ENCODE measurements around the gene MRTFA. TPM values are rescaled to one million over a fixed set of nuclear protein-coding genes. Genes with fewer than 3 reads are reported as not detected.

The MRTFA gene
- total RNA-seq, 1 donor: 44.9 TPM

DNA sequence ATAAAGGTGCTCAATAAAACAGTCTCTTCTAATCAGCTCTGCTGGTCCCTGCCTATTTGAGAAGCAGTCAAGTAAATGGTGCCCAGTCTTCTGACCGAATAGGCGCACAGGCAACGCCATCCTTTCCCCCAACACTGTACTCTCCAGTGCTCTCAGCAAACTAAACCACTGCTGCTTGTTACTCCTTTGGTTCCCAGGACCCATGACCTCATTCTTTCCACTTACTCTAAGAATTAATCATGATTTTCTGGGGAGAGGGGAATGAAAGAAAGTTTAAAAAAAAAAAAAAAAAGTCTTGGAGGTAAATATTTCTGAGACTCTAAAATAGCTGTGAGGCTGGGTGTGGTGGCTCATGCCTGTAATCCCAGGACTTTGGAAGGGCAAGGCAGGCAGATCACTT, 202.4 kb downstream of the MRTFA start:
- TF ChIP-seq, protein P1, sequence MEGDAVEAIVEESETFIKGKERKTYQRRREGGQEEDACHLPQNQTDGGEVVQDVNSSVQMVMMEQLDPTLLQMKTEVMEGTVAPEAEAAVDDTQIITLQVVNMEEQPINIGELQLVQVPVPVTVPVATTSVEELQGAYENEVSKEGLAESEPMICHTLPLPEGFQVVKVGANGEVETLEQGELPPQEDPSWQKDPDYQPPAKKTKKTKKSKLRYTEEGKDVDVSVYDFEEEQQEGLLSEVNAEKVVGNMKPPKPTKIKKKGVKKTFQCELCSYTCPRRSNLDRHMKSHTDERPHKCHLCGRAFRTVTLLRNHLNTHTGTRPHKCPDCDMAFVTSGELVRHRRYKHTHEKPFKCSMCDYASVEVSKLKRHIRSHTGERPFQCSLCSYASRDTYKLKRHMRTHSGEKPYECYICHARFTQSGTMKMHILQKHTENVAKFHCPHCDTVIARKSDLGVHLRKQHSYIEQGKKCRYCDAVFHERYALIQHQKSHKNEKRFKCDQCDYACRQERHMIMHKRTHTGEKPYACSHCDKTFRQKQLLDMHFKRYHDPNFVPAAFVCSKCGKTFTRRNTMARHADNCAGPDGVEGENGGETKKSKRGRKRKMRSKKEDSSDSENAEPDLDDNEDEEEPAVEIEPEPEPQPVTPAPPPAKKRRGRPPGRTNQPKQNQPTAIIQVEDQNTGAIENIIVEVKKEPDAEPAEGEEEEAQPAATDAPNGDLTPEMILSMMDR (IDR thresholded peaks at IDR 0.05; ENCODE audit: insufficient read depth, low read depth, low read length): no peak
- DNase-seq (ENCODE audit: low read depth): no peak
- no peak overlapping the region for H3K4me3 ChIP-seq (ENCODE audit: low read depth, low read length)

DNA sequence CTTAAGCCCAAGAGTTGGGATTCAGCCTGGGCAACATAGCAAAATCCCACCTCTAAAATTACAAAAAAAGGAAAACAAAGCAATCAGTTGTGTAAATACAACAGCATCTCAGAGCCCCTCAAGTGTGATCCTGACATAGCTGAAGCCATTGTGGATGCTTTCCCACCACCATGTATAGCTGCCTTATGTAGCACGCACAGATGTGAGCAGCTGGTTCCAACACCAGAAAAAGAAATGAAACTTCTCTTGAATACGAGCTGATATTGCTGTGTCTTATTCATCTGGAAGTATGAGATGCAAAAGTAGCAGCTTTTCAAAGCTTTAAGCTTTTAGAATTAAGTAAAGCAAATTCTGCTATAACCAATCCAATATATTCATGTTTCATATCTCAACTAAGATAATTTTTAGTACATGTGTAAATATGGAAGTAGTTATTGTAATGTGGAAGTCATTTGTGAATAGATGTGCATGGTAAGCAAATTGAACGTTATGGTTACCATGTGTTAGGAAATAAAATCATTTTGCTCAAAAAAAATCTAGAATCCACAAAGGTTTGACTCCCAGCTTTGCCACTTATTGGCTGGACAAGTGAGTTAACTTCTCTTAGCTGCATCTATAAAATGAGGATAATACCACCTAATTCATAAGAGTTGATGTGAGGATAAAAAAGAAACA, 203.0 kb downstream of the MRTFA start:
- no peak for DNase-seq (ENCODE audit: low read depth)
- TF ChIP-seq, protein P1 (IDR thresholded peaks at IDR 0.05; ENCODE audit: insufficient read depth, low read depth, low read length): no peak
- H3K4me3 ChIP-seq (ENCODE audit: low read depth, low read length): no peak overlapping the region

DNA sequence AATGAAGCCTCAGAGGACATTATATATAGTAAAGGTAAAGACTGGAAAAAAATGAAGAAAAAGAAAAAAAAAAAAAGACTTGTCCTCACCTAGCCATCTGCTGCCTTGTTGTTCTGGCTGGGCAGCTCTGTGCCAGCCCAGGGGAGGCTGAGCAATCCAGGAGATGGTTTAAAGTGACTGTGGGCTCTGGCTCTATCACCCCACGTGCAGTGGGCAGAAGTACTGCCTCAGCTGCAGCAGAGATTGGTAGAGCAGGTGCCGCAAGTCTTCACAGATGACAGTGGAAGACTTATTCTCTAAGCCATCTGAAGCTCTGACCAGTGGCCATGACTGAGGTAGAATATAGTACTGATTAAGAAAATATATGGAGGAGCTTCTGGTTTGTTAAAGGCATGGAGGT, 203.9 kb downstream of the MRTFA start:
- TF ChIP-seq, protein P1 (IDR thresholded peaks at IDR 0.05; ENCODE audit: insufficient read depth, low read depth, low read length): no peak
- no peak for DNase-seq (ENCODE audit: low read depth)
- H3K4me3 ChIP-seq (ENCODE audit: low read depth, low read length): no peak overlapping the region

DNA sequence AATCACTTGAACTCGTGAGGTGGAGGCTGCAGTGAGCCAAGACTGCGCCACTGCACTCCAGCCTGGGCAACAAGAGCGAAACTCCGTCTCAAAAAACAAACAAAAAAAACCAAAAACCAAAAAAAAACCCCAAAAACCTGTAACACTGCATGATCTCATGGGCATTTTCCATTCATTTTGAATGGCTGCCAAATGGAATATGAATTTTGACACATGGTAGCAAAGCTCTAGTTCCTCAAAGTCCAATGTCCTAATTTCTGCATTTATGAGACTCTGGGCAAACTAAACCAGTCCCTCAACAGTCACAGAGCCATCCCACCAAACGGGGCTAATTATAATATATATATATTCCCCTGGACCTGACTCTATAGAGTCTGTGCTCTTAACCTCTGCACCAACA, 204.4 kb downstream of the MRTFA start:
- TF ChIP-seq, protein P1 (IDR thresholded peaks at IDR 0.05; ENCODE audit: insufficient read depth, low read depth, low read length): no peak
- H3K4me3 ChIP-seq (ENCODE audit: low read depth, low read length): no peak overlapping the region
- no peak for DNase-seq (ENCODE audit: low read depth)

DNA sequence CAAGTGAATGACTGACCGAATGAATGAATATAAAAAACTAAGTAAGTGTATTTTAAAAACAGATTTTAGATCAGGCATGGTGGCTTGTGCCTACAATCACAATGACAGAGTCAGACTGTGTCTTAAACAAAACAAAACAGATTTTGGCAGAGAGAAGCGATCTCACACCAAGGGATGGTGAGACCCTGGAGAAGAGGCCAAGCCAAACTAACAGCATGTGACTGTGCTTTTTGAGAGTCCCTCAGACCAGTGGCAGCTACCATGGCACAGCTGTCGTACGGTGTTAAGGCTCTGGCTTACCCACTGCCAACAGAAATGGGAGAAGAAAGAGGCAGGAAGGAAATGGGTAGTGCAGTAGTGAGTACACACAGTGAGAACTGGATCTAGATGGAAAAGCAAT, 205.5 kb downstream of the MRTFA start:
- TF ChIP-seq, protein P1 (IDR thresholded peaks at IDR 0.05; ENCODE audit: insufficient read depth, low read depth, low read length): no peak
- H3K4me3 ChIP-seq (ENCODE audit: low read depth, low read length): no peak overlapping the region
- DNase-seq (ENCODE audit: low read depth): no peak

DNA sequence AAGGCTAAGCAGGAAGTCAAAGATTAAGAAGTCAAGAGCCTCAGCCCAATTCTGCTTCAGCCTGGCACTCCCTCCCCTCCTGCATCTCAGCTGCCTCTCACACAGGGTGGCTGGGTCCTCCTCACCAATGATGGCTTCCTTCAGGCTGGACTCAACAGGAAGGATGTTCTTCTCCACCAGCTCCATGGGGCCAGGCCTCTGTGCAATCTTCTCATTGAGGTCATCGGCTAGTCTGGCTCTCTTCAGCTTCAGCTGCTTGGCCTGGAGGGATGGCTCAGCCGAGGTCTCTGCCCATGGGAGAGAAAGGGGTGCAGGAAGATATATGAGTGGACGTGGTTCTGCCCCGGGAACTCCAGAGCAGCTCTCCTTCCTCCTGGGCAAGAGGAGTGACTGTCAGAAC, 207.0 kb downstream of the MRTFA start:
- no peak overlapping the region for H3K4me3 ChIP-seq (ENCODE audit: low read depth, low read length)
- DNase-seq (ENCODE audit: low read depth): no peak
- TF ChIP-seq, protein P1 (IDR thresholded peaks at IDR 0.05; ENCODE audit: insufficient read depth, low read depth, low read length): no peak

DNA sequence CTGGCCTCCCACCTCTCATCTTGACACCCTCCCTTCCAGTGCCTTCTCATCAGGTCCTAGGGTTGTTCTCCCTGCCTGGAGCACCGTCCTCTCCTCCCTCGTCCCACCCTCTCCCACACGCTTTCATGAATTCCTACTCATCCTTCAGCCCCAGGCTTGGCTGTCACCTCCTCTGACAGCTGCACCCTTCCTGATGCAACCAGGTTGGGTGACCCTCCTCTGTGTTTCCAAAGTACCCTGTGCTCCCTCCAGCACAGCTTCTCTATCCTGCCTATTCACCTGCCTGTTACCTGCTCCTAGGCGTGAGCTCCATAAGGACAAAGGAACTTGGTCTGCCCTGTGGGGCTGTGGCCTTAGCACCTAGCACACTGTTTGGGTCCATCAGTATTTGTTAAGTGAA, 207.7 kb downstream of the MRTFA start:
- no peak for DNase-seq (ENCODE audit: low read depth)
- no peak overlapping the region for H3K4me3 ChIP-seq (ENCODE audit: low read depth, low read length)
- TF ChIP-seq, protein P1 (IDR thresholded peaks at IDR 0.05; ENCODE audit: insufficient read depth, low read depth, low read length): no peak

Measured in fibroblast of villous mesenchyme (primary cell).